ENCODE results near the gene KRT15.
A peak's percentile ranks its signal among the peaks of the same experiment; 100 is the strongest.

KRT15 gene

DNA sequence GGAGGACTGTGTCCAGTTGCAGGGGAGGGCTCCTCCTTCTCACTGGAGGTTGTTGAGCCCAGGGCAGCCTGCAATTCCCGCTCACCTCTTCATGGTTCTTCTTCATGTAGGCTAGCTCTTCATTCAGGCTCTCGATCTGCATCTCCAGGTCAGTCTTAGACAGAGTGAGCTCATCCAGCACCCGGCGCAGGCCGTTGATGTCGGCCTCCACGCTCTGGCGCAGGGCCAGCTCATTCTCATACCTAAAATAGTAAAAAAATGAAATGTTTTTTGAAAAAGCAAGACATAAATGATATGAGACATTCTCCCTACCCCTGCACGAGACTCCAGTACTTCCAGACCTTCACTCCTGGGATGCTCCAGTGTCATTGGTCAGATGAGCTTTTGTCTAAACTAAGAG lies 15.5 kb downstream of the KRT15 start:
- no peak for DNase-seq

DNA sequence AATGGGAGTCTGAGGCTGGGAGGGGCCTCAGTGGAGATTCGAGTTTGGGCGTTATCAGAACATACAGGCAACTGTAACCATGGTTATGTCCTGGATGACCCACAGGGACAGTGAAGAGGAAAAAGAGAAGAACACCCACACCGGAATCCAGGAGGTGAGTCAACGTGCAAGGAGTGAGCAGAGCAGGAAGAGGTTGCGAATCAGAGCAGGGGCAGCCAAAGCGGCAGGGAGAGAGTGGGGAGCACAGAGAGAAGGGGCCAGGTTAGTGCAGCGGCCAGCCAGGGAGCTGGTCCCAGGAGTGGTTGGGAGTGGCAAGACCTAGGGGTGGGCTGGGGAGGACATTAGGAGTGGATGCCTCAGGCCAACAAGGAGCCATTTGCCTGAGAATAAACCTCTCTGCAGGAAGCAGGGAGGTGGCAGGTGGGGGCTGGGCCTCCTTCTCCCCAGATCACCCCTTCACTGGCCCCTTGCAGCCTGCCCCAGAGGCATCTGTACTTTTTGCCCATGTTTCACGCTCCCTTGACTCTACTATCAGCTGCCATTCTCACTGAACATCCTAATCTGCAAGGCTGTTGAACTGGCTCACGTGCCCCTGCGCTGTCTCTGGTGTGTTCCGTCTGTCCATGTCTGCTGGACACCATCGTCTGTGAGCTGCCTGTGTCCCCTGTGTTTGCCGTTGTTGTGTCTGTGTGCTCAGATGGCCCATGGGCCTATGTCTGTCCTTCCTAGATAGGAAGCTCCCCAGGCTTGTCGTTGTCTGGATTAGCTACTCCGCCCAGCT lies 18.4 kb downstream of the KRT15 start:
- DNase-seq, result no peak

DNA sequence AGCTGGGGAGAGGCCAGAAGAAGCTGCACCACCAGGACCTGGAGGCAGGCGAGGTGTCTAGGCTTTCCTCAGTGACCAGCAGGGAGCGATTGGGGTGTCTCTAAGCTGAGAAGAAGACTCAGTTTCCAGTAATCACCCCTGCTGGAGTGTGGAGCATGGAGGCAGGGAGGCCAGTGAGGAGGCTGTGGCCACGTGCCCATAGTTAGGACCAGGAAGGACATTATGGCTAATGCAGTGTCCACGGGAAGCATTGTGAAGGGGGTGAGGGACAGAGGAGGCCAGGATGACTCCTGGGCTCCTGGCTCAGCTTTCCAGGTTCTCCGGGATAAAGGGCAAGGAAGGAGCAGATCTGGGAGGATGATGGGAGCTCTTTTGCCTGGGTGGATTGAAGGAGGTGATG lies 19.0 kb downstream of the KRT15 start:
- DNase-seq, result no peak

DNA sequence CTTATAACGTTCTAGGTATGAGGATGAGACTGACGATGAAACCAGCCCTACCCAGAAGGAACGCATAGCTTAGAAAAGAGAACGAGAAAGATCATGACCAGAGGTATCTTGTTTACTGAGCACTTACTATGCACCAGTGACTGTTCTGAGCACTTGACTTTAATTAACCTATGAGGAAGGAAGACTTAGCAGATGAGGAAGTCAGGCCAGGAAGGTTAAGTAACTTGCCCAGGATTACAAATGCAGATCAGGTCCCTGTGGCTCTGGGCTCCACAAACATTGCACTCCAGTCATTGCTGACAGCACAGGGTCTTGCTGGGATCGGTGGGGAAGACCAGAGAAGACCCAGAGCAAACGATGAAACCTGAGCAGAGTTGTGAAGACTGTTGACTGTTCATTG lies 20.4 kb downstream of the KRT15 start:
- no peak for DNase-seq

DNA sequence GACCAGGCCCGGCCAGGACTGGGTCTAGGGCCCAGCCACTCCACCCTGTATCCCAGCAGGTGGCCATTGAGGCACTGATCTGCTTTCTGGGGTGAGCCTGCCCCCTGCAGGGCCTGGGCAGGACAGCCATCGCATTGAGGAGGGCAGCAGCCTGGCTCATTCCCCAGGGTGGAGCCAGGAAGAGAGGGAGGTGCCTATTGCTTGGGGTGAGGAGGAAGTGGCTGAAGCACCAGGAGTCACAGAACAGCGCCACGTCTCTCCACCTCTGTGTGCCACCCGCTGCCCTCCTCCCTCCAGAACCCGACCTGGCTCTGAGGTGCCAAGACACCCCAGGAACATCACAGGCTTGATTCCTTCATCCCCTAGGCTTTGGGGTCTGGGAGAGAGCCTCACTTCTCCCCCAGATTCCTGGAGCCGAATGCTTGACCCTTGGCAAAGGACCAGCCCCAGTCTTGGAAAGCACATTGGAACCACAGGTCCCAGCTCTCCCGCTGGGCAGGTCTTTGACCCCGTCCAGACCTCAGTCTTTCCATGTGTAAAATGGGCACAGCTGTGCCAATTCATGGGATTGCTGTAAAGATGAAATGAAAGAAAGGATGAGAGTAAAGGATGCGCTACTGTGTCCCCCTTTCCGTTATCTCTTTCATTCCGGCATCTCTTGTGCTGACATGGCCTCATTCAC lies 21.7 kb downstream of the KRT15 start:
- peak; percentile 81 for DNase-seq

DNA sequence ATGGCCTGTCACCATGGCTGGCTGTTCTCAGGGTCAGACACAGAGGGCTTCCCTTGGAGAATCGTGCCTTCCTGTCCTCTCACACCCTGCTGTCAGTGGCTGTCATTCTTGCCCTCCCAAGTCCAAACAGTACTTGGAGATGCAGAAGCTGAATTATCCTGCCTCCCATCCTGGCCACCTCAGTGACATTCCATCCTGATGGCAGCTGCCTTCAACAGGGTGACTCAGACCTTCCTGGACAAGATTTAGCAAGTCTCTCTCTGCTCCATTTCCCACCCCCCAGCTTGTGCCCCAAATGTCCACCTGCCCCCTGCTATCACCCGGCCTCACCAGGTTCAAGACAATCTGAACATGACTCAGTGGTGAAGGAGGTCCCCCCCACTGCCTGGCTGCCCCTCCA lies 24.2 kb downstream of the KRT15 start:
- no peak for DNase-seq

DNA sequence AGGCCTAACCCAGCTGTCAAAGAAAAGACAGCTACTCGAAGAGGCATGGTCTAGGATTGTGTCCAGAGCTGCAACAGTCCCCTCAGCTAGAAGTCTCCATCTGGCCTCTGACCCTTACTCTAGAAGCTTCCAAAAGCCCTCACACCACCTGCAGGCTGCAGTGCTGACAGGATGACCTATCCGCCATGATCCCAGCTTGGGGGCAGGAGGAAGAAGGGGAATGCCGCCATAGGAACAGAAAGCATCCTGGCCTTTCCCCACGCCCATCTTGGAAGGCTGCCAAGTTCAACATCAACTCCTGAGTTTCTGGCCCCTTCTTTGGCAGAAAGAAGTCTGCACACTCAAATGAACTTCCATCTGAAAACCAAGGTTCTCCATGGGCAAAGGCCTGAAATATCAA lies 25.9 kb downstream of the KRT15 start:
- DNase-seq, result no peak

DNA sequence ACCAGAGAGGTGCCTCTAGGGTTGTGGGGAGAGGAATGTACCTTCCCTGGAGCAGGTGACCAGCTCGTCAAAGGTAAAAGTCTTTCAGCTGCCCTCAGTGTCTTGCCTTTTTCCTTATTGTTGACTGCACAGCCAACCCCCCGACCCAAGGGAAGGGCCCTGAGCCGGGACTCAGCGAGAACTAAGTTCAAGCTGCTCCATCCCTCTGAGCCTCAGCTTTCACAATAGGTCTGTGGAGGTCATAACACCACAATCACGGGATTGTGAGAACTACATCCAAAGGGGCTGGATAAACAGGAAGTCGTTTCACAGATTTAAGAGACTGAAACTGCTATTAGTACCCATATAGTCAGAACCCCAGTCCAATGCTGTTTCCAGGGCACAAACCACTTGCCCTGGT lies 26.3 kb downstream of the KRT15 start:
- no peak for DNase-seq

- DNase-seq, result no peak
These were observed 27.2 kb downstream of the KRT15 start for GRCh38 chr17:41491476-41491875.

GRCh38 chr17:41490000-41490990 lies 28.4 kb downstream of the KRT15 start:
- DNase-seq, result no peak

DNA sequence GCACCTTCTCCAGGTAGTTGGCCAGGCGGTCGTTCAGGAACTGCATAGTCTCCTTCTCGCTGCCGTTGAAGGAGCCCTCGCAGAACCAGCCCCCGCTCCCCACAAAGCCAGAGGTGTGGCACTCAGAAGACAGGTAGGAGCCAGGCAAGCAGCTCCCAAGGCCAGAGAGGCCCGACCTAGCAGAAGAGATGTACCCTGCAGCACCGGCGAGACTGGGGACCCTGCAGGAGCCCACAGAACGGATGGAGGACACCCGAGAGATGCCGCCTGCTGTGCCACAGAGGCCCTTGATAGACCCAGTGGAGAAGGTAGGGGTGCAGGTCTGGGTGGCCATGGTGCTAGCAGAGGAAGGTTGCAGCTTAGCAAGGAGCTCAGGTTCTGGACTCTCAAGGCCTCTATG lies 29.2 kb downstream of the KRT15 start, which contains the start of gene KRT36:
Gene KRT36, minus strand, starts transcription at position 380 of the 400 bp plus-strand sequence. Its CDS starts 46 bp downstream, at position 334.
- no peak for DNase-seq

GRCh38 chr17:41486809-41487530 lies 31.7 kb downstream of the KRT15 start:
- peak; percentile 80 for DNase-seq

DNA sequence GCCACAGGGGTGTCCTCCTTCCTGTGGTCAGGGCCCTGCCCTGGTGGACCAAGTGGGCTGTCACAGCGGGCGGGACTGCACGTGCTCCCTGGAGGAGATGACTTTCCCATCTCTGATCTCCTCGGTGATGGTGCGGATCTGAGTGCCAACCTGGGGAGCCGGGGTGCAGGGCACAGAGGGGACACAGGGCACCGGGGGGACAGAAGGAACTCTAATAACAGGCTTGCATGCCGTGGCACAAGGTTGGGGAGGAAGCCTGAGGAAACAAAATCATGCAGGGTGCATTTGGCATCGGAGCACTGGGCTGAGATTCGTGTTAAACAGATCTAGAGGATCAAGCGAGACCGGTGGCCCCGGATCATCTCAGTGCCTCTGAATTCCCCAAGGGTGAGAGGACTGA lies 32.4 kb downstream of the KRT15 start:
- DNase-seq, result no peak

GRCh38 chr17:41484920-41485904 lies 33.5 kb downstream of the KRT15 start:
- DNase-seq, result no peak

- DNase-seq, result no peak
These were observed 34.5 kb downstream of the KRT15 start for GRCh38 chr17:41483991-41484826.

- DNase-seq, result no peak
These were observed 35.2 kb downstream of the KRT15 start for GRCh38 chr17:41483531-41483930.

- DNase-seq, result no peak
These were observed 37.7 kb downstream of the KRT15 start, which contains the start of gene KRT35 for GRCh38 chr17:41481036-41481435. KRT35 (minus strand) TSS chr17:41481151; CDS start chr17:41481097, 54 bp downstream.

- no peak for DNase-seq
These were observed 38.1 kb downstream of the KRT15 start for GRCh38 chr17:41480581-41480980.

GRCh38 chr17:41480136-41480535 lies 38.6 kb downstream of the KRT15 start:
- DNase-seq, result no peak

DNA sequence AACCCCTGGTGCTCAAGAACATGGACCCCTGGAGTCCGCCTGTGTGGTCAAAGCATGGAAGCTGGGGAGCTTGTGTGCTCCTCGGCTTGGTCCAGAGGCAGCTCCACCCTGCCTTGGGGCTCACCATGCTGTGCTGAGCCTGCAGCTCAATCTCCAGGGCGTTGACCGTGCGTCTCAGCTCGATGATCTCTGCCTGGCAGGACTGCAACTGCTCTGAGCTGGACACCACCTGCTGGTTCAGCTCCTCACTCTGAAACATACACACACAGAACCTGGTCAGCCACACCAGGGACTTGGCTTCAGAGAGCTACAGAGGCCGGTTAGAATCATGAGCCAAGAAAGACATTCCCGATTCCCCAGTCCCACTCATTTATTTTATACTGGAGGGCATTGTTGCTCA lies 40.5 kb downstream of the KRT15 start:
- DNase-seq, result no peak
